Colonic mucosa (tissue), 4 donors: ENCODE results near the gene RNH1. TPM values are rescaled to one million over a fixed set of nuclear protein-coding genes. Genes with fewer than 3 reads are reported as not detected.

Experiments
- DNase-seq: peaks from one replicate; pipeline ENCODE4 v3.0.0-alpha.2; 2020
- H3K27ac ChIP-seq: fragments of 200-600 bp; one replicate; pipeline ENCODE4 v1.8.0; 2021
- H3K27me3 ChIP-seq: fragments of 200-600 bp; one replicate; pipeline ENCODE4 v1.8.0; 2021
- H3K36me3 ChIP-seq: fragments of 200-600 bp; one replicate; pipeline ENCODE4 v1.8.0; 2021
- H3K4me1 ChIP-seq: fragments of 200-600 bp; one replicate; pipeline ENCODE4 v1.8.0; 2021; ENCODE audit warnings: mild to moderate bottlenecking
- H3K4me3 ChIP-seq: fragments of 200-600 bp; one replicate; pipeline ENCODE4 v1.8.0; 2021
- H3K9ac ChIP-seq, 2 donors: one replicate each; pipeline ENCODE4 v1.7.0; 2013; ENCODE audit warnings: control low read depth in 2 of 2, low read depth in 2 of 2, low read length in 2 of 2
- H3K9me3 ChIP-seq: fragments of 200-600 bp; one replicate; pipeline ENCODE4 v1.8.0; 2021
- intact Hi-C: fragments of 100-400 bp; cut with DNase I; formaldehyde crosslinking; loops from one replicate; pipeline ENCODE4 v1.14.1; 2022
- total RNA-seq, 2 donors: library from RNA; stranded (reverse); fragmentation: NEBNext Ultra II Directional in 1 of 2; extraction: Animal tissue kit (Norgen Biotek cat#: 25700) in 1 of 2; gene quantifications; one replicate each; pipeline ENCODE4 v1.2.1, GENCODE V29; 2021
- TF ChIP-seq, protein P1 (sequence below): fragments of 200-600 bp; IDR thresholded peaks from one replicate; pipeline ENCODE4 v1.8.0; 2022; ENCODE audit warnings: antibody characterized with exemption, mild to moderate bottlenecking
- donor health status: healthy.
- donor health status: DM: no; HTN: no; CAD: no.
- donor health status: DM: no; HTN: no; CAD: no.

Gene RNH1
- total RNA-seq, 2 donors from 2014 or later, result 106 to 140 TPM

DNA sequence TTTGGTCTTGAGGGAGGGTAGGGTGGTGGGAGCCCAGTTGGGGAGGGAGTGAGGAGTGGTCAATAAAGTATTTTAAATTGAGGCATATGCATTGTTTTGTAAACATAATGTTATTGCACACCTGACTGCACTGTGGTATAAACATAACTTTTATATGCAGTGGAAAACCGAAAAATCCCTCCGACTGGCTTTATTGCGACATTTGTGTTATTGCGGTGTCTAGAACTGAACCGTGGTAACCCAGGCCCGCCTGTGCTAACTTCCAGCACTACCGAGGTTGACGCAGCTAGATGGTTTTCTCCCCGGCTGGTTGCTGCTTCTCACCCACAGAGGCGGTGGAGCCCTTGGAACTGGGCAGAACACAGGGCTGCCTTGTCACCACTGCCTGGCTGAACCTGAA, 7.6 kb upstream of the RNH1 start:
- no peaks in the 10 kb centered on the region for H3K36me3 ChIP-seq
- TF ChIP-seq, protein P1, sequence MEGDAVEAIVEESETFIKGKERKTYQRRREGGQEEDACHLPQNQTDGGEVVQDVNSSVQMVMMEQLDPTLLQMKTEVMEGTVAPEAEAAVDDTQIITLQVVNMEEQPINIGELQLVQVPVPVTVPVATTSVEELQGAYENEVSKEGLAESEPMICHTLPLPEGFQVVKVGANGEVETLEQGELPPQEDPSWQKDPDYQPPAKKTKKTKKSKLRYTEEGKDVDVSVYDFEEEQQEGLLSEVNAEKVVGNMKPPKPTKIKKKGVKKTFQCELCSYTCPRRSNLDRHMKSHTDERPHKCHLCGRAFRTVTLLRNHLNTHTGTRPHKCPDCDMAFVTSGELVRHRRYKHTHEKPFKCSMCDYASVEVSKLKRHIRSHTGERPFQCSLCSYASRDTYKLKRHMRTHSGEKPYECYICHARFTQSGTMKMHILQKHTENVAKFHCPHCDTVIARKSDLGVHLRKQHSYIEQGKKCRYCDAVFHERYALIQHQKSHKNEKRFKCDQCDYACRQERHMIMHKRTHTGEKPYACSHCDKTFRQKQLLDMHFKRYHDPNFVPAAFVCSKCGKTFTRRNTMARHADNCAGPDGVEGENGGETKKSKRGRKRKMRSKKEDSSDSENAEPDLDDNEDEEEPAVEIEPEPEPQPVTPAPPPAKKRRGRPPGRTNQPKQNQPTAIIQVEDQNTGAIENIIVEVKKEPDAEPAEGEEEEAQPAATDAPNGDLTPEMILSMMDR, result no peak
- H3K9me3 ChIP-seq, result no peaks in the 10 kb centered on the region
- no peaks in the 10 kb centered on the region for H3K27me3 ChIP-seq
- H3K4me3 ChIP-seq, result no peak overlapping the region
- intact Hi-C loops, result no loop called here
- H3K27ac ChIP-seq, result no peak overlapping the region
- no peak overlapping the region for H3K9ac ChIP-seq
- no peak for DNase-seq
- no peaks in the 10 kb centered on the region for H3K4me1 ChIP-seq

DNA sequence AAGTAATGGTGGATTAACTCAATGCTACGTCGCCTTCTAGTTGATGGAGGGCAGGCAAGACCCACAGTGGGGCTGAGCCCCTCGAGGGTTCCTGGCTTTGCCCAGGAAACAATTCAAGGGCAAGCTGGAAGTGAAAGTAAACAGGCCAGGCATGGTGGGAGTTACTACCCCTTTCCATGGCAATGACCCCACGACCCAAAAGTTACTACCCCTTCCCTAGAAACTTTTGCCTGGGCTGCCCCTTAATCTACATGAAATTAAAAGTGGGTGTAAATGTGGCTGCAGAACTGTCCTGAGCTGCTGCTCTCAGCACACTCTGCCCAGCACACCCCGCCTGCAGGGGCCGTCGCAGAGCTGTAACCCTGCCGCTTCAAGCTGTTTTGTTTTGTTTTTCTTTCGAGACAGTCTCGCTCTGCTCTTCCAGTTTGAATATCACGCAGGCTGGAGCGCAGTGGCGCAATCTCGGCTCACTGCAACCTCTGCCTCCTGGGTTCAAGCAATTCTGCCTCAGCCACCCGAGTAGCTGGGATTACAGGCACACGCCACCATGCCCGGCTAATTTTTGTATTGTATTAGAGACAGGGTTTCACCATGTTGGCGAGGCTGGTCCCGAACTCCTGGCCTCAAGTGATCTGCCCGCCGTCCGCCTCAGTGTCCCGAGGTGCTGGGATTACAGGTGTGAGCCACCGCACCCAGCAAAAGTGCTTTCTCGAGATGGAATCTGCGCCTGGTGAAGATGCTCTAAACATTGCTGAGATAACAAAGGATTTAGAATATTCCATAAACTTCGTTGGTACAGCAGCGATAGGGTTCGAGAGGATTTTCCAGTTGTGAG, 5.9 kb upstream of the RNH1 start:
- H3K4me1 ChIP-seq, result no peaks in the 10 kb centered on the region
- H3K9ac ChIP-seq, result no peak overlapping the region
- TF ChIP-seq, protein P1, result no peak
- H3K36me3 ChIP-seq, result no peaks in the 10 kb centered on the region
- no peaks in the 10 kb centered on the region for H3K27me3 ChIP-seq
- no peak overlapping the region for H3K27ac ChIP-seq
- no peaks in the 10 kb centered on the region for H3K9me3 ChIP-seq
- DNase-seq, result no peak
- intact Hi-C loops, result no loop called here
- no peak overlapping the region for H3K4me3 ChIP-seq

DNA sequence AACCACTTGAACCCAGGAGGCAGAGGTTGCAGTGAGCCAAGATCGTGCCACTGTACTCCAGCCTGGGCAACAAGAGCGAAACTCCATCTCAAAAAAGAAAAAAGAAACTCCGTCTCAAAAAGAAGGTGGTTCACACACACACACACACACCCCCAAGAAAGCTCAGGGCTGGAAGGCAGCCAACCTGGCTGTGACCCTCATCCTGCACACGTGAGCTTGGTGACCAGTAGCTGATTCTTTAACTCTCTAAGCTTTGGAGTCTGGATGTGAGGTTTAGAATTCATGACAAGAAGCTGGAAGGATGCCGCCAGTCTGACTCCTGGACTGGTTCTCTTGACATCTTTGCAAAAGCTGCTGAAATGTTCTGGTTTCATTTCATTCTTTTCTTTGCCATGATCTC, 1.9 kb upstream of the RNH1 start:
- no peak for DNase-seq
- Histone ChIP-seq H3K36me3 (no peaks in the 10 kb centered on the region), H3K4me3 (no peak overlapping the region), H3K9me3 (no peaks in the 10 kb centered on the region), H3K27ac (no peak overlapping the region), H3K27me3 (no peaks in the 10 kb centered on the region), H3K9ac (no peak overlapping the region), H3K4me1 (peaks cover 19% of the 10 kb centered on the region)
- intact Hi-C loops, result no loop called here
- TF ChIP-seq, protein P1, result no peak

DNA sequence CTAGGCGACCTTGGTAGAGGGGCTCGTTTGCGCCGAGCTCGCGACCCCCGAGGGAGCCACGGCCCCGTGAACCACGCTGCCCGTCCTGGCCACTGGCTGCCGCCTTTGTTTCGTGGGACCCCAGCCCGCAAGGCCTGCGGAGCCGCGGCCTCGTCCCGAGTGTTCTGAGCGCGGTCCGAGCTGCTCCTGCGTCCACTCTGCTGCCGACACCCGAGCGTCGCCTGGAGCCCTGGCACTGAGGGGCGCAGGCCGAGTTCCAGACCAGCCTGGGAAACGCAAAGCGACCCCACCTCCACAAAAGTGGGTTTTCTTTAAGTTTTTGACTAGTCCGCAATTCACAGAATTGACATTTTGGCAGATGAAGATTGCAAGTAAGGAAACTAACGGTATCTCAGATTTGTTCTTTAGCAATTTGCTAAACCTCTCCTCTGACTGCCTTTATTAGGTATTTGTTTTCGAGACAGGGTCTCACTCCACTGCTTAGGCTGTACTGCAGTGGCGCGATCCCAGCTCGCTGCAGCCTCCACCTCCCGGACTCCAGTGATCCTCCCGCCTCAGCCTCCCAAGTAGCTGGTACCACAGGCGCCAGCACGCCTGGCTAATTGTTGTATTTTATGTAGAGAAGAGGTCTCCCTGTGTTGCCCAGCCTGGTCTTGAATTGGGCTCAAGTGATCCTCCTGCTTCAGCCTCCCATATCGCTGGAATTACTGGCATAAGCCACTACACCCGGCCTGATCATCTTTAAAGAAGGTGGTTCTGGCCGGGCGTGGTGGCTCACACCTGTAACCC, 879 bp upstream of the RNH1 start:
- peak overlapping the region; percentile 19 to 63 for H3K9ac ChIP-seq
- peaks cover 20% of the 10 kb centered on the region for H3K4me1 ChIP-seq
- H3K9me3 ChIP-seq, result no peaks in the 10 kb centered on the region
- TF ChIP-seq, protein P1, result no peak
- no peak for DNase-seq
- peak overlapping the region; percentile 22 for H3K27ac ChIP-seq
- peak overlapping the region; percentile 95 for H3K4me3 ChIP-seq
- intact Hi-C loops, result no loop called here
- H3K27me3 ChIP-seq, result no peaks in the 10 kb centered on the region
- H3K36me3 ChIP-seq, result no peaks in the 10 kb centered on the region

- intact Hi-C loops, result no loop called here
- DNase-seq, result peak; percentile 99
- H3K27ac ChIP-seq, result peak overlapping the region; percentile 99
- no peaks in the 10 kb centered on the region for H3K9me3 ChIP-seq
- no peaks in the 10 kb centered on the region for H3K27me3 ChIP-seq
- no peaks in the 10 kb centered on the region for H3K36me3 ChIP-seq
- TF ChIP-seq, protein P1, result no peak
- peaks cover 20% of the 10 kb centered on the region for H3K4me1 ChIP-seq
- H3K9ac ChIP-seq, result peak overlapping the region; percentile 90 to 94
- H3K4me3 ChIP-seq, result peak overlapping the region; percentile 95
These were observed 626 bp downstream of the RNH1 start for GRCh38 chr11:506238-506994.
